Measurements from ENCODE around the gene ACSS1.

- TF ChIP-seq POLR2A (IDR thresholded peaks at IDR 0.05; ENCODE audit: extremely low read depth, insufficient read length), result no peak
- no peak for TF ChIP-seq CTCF (IDR thresholded peaks at IDR 0.05; ENCODE audit: low read depth, low read length)
- TF ChIP-seq MAX (IDR thresholded peaks at IDR 0.05; ENCODE audit: low read depth, low read length), result no peak
These were observed at the start of gene ACSS1 for GRCh38 chr20:25058051-25058846.
